MM.1S (cell line): Measurements from ENCODE around the gene PRR36.

Experiments
- DNase-seq: peaks from one replicate; pipeline ENCODE4 v3.0.0-alpha.2; 2015
- H2AFZ ChIP-seq: fragments of 300-600 bp; sonication (generic); 2 replicates; pipeline ENCODE4 v1.6.0; 2016; ENCODE audit warnings: antibody characterized with exemption, low read length
- H3F3A ChIP-seq: fragments of 300-600 bp; sonication (generic); 2 replicates; pipeline ENCODE4 v1.6.1; 2016; ENCODE audit warnings: mild to moderate bottlenecking, antibody characterized with exemption, low read length, moderate library complexity, mixed read lengths; ENCODE audit not compliant: insufficient read depth
- H3K27ac ChIP-seq: fragments of 300-600 bp; sonication (generic); 2 replicates; pipeline ENCODE4 v1.5.1; 2016; ENCODE audit warnings: mild to moderate bottlenecking, low read length
- H3K27me3 ChIP-seq: fragments of 300-600 bp; sonication (generic); replicated peaks from 2 replicates; pipeline ENCODE4 v1.6.0; 2016; ENCODE audit warnings: low read length; ENCODE audit not compliant: insufficient read depth
- H3K36me3 ChIP-seq: fragments of 300-600 bp; sonication (generic); replicated peaks from 2 replicates; pipeline ENCODE4 v1.6.1; 2016; ENCODE audit warnings: mild to moderate bottlenecking, low read length, mixed read lengths; ENCODE audit not compliant: insufficient read depth
- H3K4me1 ChIP-seq: fragments of 300-600 bp; sonication (generic); 2 replicates; pipeline ENCODE4 v1.6.1; 2016; ENCODE audit warnings: low read length, mixed read lengths
- H3K4me2 ChIP-seq: fragments of 300-600 bp; sonication (generic); 2 replicates; pipeline ENCODE4 v1.6.0; 2016; ENCODE audit warnings: low read depth, low read length
- H3K4me3 ChIP-seq: fragments of 300-600 bp; sonication (generic); 2 replicates; pipeline ENCODE4 v1.5.1; 2016; ENCODE audit warnings: low read length, mixed read lengths
- H3K79me2 ChIP-seq: fragments of 300-600 bp; sonication (generic); 2 replicates; pipeline ENCODE4 v1.6.1; 2016; ENCODE audit warnings: mixed run types, low read length, mixed read lengths
- H3K9ac ChIP-seq: fragments of 300-600 bp; sonication (generic); 2 replicates; pipeline ENCODE4 v1.6.1; 2016; ENCODE audit warnings: low read length, mixed read lengths
- H3K9me2 ChIP-seq: fragments of 300-600 bp; sonication (generic); replicated peaks from 2 replicates; pipeline ENCODE4 v1.6.1; 2016; ENCODE audit warnings: mild to moderate bottlenecking, low read length, mixed read lengths; ENCODE audit not compliant: insufficient read depth
- H3K9me3 ChIP-seq: fragments of 300-600 bp; sonication (generic); replicated peaks from 2 replicates; pipeline ENCODE4 v1.6.1; 2016; ENCODE audit warnings: mild to moderate bottlenecking, low read length, mixed read lengths; ENCODE audit not compliant: insufficient read depth
- H4K20me1 ChIP-seq: fragments of 300-600 bp; sonication (generic); 2 replicates; pipeline ENCODE4 v1.6.1; 2016; ENCODE audit warnings: mild to moderate bottlenecking, low read length, moderate library complexity, mixed read lengths; ENCODE audit not compliant: insufficient read depth
- EZH2 ChIP-seq: fragments of 300-600 bp; sonication (generic); optimal IDR thresholded peaks from 2 replicates; pipeline ENCODE3; 2017; ENCODE audit warnings: low read depth, mild to moderate bottlenecking, antibody characterized with exemption, low read length, mixed read lengths
- EZH2phosphoT487 ChIP-seq: fragments of 300-600 bp; sonication (generic); IDR thresholded peaks from 2 replicates; pipeline ENCODE4 v1.6.1; 2018; ENCODE audit warnings: antibody characterized with exemption, low read length
- TF ChIP-seq, protein P1 (sequence below): fragments of 300-600 bp; sonication (generic); IDR thresholded peaks from 2 replicates; pipeline ENCODE4 v1.5.1; 2016; ENCODE audit warnings: antibody characterized with exemption, low read length, mixed read lengths

PRR36 gene

DNA sequence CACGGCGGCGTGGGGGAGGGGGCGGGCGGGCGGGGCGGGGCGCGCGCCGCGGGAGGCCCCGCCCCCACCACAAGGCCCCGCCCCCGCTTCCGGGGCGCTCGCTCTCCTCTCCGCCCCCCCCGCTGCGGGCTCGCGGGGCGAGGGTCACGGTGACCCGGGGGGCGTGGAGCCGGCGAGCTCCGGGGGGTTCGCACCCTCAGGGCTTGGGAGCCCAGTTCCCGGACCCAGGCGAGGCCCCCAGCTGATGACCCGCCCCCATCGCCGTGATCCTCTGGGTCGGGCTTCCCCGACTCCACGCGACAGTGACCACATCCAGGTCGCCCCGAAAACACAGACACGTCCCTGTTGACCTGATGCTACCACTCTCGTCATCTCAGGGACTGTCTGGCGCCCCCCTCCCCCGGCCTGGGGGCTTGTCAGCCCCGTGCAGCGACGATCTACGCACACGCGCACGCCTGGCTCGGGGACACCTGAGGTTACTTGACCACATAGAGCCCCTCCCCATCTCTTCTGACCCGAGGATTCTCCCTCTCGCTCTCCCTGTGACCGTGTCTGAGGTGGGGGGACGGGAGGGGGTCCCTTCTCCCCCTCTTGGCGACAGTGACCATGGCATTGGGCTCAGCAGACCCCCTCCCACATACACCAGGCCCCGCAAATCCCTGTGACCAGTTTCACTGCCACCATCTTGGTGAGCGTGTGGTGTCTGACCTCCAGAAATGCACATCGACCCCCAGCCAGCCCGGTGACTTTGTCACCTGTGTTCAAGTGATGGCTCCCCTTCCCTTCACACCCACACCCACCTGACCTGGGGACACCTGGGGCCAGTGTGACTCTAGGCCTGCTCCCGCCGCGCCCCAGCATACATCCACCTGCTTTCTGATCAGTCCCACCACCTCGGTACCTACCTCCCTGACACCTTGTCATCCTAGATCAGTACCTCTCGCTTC is 30.2 kb upstream of the PRR36 start:
- Histone ChIP-seq H3K79me2 (peaks cover 59% of the 10 kb centered on the region), H3K9ac (peak overlapping the region; percentile 56), H2AFZ (no peak overlapping the region), H3K4me1 (peaks cover 14% of the 10 kb centered on the region; the same call in 1 of the 2 replicates), H3K4me2 (peak overlapping the region; percentile 94), H3K9me2 (no peaks in the 10 kb centered on the region), H3K4me3 (peak overlapping the region; percentile 75), H3K9me3 (no peaks in the 10 kb centered on the region), H4K20me1 (peaks cover 19% of the 10 kb centered on the region), H3K27me3 (peaks cover 10% of the 10 kb centered on the region; the same call in 1 of the 2 replicates), H3K36me3 (no peaks in the 10 kb centered on the region), H3F3A (no peaks in the 10 kb centered on the region), H3K27ac (no peak overlapping the region)
- TF ChIP-seq, protein P1, sequence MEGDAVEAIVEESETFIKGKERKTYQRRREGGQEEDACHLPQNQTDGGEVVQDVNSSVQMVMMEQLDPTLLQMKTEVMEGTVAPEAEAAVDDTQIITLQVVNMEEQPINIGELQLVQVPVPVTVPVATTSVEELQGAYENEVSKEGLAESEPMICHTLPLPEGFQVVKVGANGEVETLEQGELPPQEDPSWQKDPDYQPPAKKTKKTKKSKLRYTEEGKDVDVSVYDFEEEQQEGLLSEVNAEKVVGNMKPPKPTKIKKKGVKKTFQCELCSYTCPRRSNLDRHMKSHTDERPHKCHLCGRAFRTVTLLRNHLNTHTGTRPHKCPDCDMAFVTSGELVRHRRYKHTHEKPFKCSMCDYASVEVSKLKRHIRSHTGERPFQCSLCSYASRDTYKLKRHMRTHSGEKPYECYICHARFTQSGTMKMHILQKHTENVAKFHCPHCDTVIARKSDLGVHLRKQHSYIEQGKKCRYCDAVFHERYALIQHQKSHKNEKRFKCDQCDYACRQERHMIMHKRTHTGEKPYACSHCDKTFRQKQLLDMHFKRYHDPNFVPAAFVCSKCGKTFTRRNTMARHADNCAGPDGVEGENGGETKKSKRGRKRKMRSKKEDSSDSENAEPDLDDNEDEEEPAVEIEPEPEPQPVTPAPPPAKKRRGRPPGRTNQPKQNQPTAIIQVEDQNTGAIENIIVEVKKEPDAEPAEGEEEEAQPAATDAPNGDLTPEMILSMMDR = no peak
- TF ChIP-seq EZH2phosphoT487 (no peak), EZH2 (no peak)
- DNase-seq = peak; percentile 42

DNA sequence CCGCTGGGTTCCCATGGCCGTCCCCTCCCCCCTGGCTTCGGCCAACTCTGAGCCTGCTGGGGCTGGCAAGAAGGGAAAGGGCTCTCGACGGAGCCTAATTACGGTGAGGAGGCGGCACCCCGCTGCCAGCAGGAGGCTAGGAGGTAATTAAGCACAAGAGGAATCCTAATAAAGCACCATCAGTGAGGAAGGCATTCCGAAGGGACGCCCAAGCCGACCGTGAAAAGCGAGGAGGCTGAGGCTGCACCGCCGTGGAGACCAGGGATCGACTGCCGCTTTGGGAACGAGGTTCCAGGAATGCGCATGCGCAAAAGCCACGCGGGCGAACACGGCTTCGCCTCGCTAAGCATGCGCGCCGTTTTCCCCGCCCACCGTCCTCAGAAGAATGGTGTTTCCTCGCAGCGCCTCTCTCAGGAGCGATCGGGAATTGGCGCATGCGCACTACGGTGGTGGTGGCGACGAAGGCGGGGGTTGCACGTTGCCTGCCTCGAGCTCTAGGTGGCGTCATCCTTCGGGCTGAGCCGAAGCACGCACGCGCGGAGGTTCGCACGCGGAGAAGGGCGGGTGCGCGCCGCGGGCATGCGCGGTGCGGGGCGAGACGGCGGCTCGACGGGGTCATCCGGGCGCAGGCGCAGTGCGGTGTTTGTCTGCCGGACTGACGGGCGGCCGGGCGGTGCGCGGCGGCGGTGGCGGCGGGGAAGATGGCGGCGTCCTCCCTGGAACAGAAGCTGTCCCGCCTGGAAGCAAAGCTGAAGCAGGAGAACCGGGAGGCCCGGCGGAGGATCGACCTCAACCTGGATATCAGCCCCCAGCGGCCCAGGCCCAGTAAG is 29.3 kb upstream of the PRR36 start, which contains the start of gene MAP2K7:
Gene MAP2K7 (plus strand): TSS at position 634 of the 830 bp plus-strand sequence. CDS start 68 bp downstream, at position 702.
- no peaks in the 10 kb centered on the region for H3K9me2 ChIP-seq
- H3K36me3 ChIP-seq = no peaks in the 10 kb centered on the region
- H3K4me2 ChIP-seq = peak within 1 kb of the TSS; percentile 98
- no peak for TF ChIP-seq EZH2
- TF ChIP-seq EZH2phosphoT487 = no peak
- TF ChIP-seq, protein P1 = peak; percentile 84
- H3K4me1 ChIP-seq = peaks cover 14% of the 10 kb centered on the region; the same call in 1 of the 2 replicates
- peak within 1 kb of the TSS; percentile 75 for H3K4me3 ChIP-seq
- peaks cover 50% of the 10 kb centered on the region for H3K79me2 ChIP-seq
- H3K27me3 ChIP-seq = peaks cover 17% of the 10 kb centered on the region; the same call in 1 of the 2 replicates
- no peaks in the 10 kb centered on the region for H3K9me3 ChIP-seq
- H3F3A ChIP-seq = no peaks in the 10 kb centered on the region
- peaks cover 19% of the 10 kb centered on the region for H4K20me1 ChIP-seq
- DNase-seq = peak; percentile 100
- peak within 1 kb of the TSS; percentile 65 for H3K9ac ChIP-seq
- H3K27ac ChIP-seq = no peak within 1 kb of the TSS; the same call in 1 of the 2 replicates
- H2AFZ ChIP-seq = peak within 1 kb of the TSS; percentile 86

DNA sequence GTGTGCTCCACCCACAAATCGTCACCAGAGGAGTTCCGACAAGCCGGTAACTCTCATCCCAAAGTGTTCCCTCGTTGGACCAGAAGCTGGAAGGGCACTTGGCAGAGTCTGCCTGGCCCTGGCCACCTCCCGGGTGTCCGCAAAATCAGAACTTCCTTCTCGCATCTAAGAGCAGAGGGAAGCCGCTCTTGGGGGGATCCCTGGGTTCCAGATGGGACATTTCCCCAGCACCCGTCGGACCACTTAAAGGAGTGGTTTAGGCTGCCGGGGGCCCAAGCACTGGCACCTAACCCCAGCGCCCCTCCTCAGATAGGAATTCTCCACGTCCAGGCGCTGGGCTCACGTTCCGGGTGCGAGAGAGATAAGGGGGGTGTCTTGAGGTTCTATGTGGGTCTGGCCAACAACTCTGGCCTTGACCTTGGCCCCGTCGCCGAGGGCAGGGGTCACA is 28.6 kb upstream of the PRR36 start:
- Histone ChIP-seq H3K36me3 (no peaks in the 10 kb centered on the region), H3K27me3 (peaks cover 18% of the 10 kb centered on the region), H3K9ac (peak overlapping the region; percentile 65), H2AFZ (peak overlapping the region; percentile 86), H3K27ac (no peak overlapping the region; the same call in 1 of the 2 replicates), H3K4me2 (peak overlapping the region; percentile 98), H3K9me2 (no peaks in the 10 kb centered on the region), H3K4me3 (peak overlapping the region; percentile 69), H3K79me2 (peaks cover 43% of the 10 kb centered on the region), H3F3A (no peaks in the 10 kb centered on the region), H3K4me1 (peaks cover 14% of the 10 kb centered on the region; the same call in 1 of the 2 replicates), H4K20me1 (peaks cover 19% of the 10 kb centered on the region; the same call in 1 of the 2 replicates), H3K9me3 (no peaks in the 10 kb centered on the region)
- no peak for TF ChIP-seq EZH2phosphoT487
- no peak for TF ChIP-seq EZH2
- TF ChIP-seq, protein P1 = no peak
- peak; percentile 8 for DNase-seq
